GF-D8 (cell line): ENCODE measurements around the gene TMEM61.

ENCODE experiments used
- DNase-seq: peaks from one replicate; lab custom pipeline; 2025; lab: John Stamatoyannopoulos, UW

Gene TMEM61

DNA sequence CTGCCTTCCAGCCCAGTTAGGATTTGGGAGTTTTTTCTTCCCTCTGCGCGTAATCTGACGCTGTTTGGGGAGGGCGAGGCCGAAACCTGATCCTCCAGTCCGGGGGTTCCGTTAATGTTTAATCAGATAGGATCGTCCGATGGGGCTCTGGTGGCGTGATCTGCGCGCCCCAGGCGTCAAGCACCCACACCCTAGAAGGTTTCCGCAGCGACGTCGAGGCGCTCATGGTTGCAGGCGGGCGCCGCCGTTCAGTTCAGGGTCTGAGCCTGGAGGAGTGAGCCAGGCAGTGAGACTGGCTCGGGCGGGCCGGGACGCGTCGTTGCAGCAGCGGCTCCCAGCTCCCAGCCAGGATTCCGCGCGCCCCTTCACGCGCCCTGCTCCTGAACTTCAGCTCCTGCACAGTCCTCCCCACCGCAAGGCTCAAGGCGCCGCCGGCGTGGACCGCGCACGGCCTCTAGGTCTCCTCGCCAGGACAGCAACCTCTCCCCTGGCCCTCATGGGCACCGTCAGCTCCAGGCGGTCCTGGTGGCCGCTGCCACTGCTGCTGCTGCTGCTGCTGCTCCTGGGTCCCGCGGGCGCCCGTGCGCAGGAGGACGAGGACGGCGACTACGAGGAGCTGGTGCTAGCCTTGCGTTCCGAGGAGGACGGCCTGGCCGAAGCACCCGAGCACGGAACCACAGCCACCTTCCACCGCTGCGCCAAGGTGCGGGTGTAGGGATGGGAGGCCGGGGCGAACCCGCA is 59.1 kb downstream of the TMEM61 start, which contains the start of gene PCSK9:
PCSK9 (plus strand) TSS at position 207 of the 741 bp plus-strand sequence; CDS start at position 497, 290 bp downstream.
- DNase-seq: no peak

GRCh38 chr1:55040083-55040932 is 59.9 kb downstream of the TMEM61 start:
- no peak for DNase-seq

GRCh38 chr1:55040933-55041494 is 60.6 kb downstream of the TMEM61 start:
- no peak for DNase-seq

GRCh38 chr1:55041613-55042012 is 61.2 kb downstream of the TMEM61 start:
- no peak for DNase-seq
